HG03378 (cell line): Measurements from ENCODE around the gene GPR78.

ENCODE experiments used
- ATAC-seq: cut with Tn5 transposase; IDR thresholded peaks from one replicate; pipeline ENCODE4 v1.9.1; 2021; ENCODE audit warnings: mild to moderate bottlenecking, moderate library complexity; ENCODE audit not compliant: unreplicated experiment

The GPR78 gene

DNA sequence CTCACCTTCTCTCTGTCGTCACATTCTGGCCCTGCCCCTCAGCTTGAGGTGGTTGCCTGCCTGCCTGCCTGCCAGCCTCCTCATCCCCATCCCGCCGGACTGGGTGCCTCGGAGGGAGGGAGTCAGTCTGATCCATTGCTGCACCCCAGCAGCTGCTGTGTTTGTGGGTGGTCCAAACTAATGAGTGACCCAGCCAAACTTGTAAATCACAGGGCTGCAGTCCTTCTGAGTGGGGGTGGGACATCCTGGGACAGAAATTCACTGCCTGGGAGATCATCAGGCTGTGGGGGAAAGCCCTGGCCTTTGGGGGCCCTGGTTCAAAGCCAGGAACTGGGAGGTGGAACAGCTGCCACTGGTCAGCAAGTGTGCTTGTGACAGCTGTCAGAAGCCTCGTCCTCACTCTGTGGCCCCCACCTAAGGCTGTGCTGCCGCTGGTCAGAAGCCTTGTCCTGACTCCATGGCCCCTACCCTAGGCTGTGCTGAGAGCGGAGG is 5.6 kb downstream of the GPR78 start:
- ATAC-seq, result no peak

DNA sequence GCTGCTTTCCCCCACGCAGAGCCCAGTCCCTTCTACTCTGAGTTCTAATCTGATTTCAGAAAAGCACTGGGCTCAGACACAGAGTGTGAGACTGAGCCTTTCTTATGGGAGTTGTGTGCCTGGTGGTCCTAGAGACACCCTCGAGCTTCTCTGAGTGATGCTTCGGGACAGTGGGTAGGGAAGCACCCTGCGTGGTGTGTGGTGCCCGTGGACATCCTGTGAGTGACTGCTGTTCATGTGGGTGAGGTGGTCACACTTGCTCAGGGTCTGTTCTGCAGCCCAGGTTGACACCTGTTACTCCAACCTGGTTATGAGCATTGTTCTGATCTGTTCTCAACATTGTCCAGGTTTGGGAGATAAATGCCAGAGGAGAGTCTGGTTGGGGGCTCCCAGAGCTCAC is 6.1 kb downstream of the GPR78 start:
- no peak for ATAC-seq

DNA sequence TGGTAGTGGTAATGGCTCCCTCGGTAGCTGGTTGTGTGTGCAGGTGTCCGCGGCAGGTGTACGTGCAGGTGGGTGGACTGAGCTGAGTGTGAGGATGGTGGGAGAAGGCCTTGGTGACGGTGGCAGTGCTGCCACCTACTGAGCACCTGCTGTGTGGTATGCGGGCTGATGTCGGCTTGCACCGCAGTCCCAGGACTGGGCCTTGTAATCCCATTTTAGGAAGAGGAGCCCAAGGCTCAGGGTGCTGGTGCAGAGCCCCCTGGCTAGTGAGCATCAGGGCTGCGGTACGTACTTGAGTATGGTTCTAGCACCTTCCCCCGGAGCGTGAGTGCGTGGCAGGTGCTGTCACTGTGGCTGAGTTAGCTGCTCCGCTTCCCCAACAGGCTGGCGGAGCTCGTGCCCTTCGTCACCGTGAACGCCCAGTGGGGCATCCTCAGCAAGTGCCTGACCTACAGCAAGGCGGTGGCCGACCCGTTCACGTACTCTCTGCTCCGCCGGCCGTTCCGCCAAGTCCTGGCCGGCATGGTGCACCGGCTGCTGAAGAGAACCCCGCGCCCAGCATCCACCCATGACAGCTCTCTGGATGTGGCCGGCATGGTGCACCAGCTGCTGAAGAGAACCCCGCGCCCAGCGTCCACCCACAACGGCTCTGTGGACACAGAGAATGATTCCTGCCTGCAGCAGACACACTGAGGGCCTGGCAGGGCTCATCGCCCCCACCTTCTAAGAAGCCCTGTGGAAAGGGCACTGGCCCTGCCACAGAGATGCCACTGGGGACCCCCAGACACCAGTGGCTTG is 6.7 kb downstream of the GPR78 start:
- ATAC-seq, result no peak

DNA sequence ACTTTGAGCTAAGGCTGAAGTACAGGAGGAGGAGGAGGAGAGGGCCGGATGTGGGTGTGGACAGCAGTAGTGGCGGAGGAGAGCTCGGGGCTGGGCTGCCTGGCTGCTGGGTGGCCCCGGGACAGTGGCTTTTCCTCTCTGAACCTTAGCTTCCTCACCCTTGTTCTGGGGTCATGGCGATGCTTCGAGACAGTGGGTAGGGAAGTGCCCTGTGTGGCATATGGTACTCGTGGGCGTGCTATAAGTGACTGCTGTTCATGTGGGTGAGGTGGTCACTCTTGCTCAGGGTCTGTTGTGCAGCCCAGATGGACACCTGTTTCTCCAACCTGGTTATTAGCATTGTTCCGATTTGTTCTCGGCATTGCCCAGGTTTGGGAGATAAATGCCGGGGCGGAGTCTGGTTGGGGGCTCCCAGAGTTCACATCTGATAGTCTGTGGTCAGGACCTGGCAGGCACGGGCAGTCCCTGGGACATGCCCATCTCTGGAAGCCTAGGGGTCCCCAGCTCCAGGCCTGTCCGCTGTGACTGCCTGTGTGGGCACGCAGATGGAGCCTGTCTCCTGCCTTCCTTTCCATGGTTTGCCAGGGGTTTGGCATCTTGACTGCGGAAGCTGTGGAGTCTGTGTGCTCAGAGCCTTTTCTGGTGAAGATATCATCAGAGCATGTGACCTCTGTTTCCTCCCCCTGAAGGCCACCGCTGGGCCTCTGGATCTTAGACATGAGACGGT is 7.4 kb downstream of the GPR78 start:
- no peak for ATAC-seq

DNA sequence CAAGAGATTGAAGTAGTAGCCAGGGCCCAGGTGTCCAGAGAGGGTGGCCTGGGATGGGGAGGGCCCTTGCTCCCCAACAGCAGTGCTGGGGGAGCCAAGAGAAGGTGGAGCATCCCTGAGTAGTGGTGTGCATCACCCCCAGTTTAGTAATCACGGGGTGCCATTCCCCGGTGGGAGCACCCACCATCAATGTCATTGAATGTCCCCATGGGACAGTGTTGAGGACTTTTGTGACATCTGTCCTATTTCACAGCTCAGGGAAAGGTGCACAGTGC is 7.9 kb downstream of the GPR78 start:
- no peak for ATAC-seq

DNA sequence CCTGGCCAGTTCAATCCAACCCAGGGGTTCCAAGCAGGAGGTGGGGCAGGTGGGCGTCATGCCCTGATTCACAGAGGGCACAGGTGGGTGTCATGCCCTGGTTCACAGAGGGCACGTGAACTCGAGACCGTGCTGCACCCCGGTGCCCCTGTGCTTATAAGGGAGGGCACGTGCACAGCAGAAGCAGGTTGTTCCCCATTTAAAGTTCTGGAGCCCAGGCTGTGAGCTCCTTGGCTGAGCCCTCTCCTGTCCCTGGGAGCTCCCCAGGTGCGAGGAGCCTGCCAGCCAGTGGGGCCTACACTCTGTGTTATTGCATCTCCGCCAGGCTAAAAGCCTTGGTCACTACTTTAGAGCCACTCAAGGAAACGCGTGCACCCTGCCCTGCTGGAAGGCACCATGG is 9.1 kb downstream of the GPR78 start:
- ATAC-seq, result no peak

DNA sequence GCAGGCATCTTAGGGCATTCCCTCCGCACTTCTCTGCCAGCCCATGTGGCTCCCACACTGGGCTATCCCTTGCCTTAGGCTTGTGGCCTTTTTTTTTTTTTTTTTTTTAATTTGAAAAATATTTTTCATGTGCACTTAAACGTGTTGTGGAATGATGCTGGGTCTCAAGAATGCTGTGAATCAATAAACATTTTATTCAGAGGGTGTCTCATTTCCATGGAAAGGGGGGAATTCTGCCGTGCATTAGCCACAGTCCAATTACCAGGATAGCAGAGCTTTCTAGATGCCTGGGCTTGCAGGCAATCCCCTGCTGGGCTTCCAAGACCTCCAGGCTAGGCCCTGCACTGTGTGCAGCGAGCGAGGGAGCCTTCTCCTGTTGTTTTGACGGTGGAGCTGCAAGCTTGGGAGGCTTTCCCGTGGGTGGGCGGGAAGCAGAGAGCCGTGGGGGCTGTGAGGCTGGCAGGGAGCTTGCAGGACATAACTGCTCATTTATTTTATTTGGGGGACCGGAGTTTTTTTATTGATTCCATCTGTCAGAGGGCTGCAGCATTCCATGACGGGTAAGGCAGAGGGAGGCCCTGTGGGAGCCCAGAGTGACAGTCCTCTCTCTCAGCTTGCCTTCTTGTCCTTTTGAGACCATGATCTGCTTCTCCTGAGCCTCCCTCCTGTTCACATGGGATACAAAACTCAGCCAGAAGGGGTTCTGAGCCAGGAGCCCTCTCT is 9.8 kb downstream of the GPR78 start:
- ATAC-seq, result no peak

DNA sequence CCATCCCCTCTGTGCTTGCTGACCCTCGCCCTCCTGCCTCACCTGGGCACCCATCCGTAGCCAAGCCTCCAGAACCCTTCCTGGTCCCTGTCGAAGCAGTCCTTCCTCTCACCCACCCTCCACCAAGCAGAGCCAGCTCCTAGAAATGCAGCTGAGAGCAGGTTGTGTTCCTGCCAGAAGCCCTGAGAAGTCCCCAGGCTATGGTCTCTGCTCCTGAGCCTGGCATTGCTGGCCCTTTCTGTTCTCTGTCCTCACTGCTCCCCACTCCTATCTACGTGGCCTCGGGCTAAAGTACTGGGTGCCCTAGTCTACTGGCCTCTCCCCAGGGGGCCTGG is 10.3 kb downstream of the GPR78 start:
- ATAC-seq, result no peak

DNA sequence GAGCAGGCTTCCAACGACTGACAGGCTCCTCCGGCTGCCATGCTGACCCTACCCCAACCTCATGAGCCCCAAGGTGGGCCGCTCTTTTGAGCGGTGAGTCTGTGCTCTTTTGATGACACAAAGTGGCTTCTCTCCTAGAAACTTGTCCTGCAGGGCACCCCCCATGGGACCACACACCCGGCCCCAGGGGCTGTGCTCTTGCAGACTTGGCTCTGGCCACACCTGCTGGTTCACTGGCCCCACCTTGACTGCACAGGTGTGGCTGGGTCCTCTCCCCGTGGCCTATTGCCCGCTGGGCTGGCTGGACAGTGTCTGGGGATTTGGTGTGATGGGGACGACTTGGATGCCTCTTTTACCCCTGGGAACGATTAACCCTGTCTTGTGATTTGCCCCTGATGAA is 10.9 kb downstream of the GPR78 start:
- ATAC-seq, result no peak

DNA sequence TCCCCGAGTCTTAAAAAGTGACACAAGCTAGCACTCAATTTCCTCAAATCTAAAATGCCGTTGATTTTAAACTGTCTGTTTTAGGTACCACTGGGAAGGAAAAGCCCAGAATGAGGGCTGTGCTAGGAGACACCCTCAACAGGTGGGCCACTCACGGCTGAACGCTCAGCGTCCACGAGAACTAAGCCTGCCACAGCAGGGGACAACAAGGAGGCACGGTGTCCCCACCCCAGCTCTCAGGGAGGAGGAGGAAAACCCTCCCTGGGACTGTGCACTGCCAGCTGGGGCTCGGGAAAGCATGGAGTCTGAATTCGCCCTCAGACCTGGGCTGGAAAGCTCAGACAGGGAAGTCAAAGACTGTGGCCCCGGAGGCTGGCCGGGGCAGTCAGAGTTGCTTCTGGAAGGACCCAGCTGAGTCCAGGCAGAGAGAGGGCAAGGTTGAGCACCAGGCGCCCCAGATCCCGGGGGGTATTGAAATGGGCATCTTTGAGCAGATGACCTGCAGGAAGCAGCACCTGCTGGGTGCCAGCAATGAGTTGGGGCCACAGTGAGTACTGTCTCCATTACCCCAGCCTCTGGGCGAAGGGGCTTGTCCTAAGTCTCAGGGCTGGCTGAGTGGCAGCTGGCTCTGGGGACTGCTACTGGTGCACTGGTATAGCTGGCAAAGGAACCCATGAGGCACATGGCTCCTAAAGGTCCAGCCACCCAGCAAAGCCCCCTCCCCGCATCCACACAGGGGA is 11.6 kb downstream of the GPR78 start:
- ATAC-seq, result no peak

DNA sequence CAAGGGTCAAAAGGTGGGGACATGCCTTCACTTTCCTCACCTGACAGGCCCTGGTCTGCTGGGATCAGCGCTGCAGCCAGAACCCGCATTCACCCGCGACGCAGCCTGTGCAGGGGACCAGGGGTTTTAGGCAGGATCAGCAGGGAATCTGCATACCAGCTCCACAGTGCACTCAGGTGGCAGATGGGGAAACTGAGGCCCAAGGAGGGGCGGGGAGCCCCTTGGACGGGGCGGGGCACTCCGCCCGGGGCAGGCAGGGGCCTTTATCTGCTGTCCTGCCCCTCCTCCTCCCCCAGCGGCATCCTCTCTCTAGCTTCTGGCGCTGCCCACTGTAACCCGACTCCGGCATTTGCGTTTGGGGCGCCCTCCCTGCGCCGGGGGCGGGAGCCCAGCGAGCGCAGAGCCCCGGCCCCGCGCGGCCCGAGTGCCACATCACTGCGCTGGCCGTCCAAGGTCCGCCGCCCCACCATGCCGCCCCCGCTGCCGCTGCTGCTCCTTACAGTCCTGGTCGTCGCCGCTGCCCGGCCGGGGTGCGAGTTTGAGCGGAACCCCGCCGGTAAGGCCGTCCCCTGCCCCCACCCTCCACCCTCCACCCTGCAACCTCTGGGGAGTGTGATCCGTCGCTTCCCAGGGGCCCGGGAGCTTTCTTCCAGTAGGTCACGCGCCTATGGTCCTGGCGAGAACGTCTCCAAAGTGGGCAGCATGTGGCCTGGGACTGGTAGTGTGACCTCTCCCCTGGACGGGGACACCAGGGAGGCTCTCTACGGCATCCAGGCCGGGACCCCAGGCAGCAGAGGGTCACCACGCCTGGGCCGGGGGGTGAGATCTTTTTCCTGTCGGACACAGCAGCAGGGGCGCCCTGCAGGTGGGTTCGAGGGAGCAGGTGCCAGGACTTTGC is 12.4 kb downstream of the GPR78 start, which contains the start of gene CPZ:
TSS of gene CPZ (plus strand) at position 400 of the 898 bp plus-strand sequence. CDS start at position 469, 69 bp downstream.
- no peak for ATAC-seq

DNA sequence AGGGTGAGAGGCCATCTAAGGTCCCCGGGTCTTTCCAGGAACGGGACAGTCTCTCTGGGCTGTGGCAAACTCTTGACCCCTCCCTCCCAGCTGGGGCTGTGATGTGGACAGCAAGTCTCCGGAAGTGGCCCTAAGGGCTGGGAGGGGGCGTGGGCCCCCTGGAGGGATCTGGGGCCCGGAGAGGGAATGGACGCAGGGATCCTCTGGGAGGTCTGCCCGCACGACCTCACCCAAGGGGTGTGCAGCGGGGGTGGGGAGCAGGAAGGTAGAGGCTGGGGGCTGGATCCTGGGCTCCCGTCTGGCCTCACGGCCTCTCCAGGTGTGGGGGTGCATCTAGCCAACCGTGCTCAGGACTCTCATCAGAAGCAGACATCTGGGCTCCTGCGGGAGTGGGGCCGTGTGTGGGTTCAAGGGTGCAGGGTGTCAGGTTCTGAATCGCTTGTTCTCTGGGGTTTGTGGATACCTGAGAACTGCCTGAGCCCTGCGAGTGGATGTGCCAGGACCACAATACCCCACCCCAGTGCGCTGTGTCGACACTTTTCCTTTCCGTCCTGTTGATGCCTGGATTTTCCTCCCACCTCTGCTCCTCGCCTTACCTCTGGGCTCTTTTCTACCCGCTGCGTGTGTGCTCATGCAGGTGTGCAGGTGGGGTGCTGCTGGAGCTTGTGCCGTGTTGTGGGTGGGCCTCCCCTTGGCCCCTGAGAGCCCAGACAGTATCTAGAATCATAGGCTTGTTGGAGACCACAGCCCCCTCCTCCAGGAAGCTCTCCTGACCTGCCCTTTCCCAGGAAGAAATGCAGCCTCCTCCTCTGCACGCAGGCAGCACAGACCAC is 13.3 kb downstream of the GPR78 start:
- no peak for ATAC-seq

DNA sequence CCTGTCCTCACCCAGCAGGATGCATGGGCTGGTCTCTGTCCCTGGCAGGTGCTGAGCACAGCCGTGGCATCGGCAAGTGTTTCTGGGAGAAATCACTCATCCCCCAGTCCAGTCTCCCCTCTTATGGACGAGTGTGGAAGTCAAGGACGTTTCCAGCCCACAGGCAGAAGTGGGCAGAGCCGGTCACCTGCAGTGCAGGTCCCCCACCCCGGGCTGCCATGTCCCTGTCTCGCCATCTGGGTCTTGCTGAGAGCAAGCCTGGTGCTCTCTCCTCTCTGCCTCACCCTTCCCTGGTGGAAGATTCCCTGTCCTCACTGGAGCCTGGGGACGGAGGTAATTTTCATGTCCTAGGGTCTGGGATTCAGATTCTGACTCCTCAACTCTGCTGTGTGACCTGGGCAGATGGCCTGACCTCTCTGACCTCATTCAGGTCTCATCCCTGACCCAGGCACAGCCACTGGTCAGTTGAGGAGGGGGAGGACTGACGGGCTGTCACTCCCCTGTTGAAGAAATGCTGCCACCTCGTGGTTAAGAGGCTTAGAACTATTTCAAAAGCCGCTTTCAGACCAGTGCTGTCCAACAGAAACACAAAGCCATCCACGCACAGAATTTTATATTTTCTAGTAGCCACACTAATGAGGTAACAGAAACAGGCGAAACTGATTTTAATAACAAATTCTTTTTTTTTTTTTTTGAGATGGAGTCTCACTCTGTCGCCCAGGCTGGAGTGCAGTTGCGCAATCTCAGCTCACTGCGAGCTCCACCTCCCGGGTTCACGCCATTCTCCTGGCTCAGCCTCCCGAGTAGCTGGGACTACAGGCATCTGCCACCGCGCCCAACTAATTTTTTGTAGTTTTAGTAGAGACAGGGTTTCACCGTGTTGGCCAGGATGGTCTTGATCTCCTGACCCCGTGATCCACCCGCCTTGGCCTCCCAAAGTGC is 14.2 kb downstream of the GPR78 start:
- no peak for ATAC-seq

DNA sequence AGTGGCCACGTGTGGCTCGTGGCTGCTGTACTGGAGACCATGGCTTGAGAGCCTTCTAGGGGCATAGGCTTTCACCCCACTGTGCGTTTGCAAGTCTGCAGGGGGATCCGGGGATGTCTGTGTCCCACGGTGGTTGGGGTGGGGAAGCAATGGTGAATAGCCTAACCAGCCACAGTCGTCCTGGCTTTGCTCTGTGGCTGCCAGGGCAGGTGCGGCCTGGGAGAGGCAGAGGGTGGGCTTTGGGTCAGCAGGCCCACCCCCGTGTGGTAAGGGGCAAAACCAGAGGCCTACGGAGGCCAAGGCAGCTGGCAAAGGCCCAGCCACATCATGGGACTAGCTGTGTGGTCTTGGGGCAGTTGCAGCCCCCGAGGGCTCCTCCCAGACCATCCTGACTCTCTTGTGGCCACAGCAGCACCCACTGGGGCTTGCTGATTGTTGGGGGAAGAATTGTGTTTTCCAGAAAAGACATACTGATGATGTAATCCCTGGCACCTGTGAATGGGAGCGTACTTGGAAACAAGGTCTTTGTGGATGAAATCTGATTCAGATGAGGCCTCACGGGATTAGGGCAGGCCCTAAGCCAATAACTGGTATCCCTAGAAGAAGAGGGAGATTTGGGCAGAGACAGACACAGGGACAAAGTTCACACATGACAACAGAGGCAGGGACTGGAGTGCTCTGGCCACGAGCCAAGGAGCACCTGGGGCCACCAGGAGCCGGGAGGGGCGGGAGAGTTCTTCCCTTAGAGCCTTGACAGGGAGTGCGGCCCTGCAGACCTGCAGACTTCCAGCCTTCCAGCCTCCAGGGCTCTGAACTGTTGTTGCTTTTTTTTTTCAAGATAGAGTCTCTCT is 15.3 kb downstream of the GPR78 start:
- ATAC-seq, result no peak

DNA sequence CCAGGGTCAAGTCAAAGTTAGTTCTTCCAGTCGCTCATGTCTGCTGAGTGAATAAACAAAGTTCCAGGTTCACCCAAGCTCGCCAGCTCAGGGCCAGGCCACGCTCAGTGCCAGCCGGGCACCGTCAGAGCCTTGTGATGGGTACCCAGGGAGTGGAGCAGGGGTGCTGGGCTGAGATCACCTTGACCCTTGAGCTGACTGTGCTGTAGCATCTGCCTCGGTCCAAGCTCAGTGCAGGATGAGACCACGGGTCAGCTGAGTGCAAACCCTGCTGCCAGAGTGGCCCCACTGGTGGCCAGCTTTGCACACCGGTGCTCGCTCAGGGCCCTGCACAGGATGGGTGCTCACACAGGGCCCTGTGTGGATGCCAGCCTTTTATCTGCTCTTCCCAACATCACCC is 16.7 kb downstream of the GPR78 start:
- no peak for ATAC-seq

DNA sequence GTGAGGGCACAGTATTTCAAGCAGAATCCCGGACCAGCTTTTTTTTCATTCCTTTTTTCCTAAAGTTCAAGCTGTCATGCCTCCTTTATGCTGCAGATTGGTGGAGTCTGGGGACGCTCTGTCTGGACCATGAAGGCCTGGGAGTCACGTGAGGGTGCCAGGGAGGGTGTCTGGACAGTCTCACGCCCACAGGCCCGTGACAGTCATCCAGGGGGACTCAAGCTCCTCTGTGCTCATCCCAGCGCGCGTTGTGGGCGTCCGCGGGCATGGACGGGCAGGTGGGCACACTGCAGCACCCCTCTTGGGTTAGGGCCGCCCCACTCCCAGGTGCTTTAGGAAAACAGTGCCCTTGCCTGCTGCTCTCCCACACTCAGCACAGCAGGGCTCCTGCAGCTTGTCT is 17.1 kb downstream of the GPR78 start:
- ATAC-seq, result no peak

DNA sequence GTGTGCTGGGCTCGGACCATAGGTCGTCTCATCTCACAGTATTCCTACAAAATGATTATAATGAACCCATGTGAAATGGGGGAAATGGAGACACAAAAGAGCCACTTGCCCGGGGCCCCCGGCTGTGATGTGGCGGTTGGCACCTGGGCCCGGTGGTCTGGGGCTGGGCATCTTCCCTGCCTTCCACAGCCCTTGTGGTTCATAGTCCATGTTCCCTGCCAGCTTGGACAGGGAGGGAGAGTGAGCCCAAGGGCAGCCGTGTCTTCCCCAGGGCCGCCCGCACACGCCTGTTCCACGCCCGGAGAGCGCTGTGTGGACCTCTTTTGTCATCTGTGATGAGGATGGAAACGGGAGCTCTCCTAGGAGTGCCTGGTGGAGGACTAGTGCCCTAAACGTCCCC is 17.6 kb downstream of the GPR78 start:
- no peak for ATAC-seq
